ENCODE data around the gene PIP5K1B.
A peak's percentile ranks its signal among the peaks of the same experiment; 100 is the strongest.

Gene PIP5K1B

DNA sequence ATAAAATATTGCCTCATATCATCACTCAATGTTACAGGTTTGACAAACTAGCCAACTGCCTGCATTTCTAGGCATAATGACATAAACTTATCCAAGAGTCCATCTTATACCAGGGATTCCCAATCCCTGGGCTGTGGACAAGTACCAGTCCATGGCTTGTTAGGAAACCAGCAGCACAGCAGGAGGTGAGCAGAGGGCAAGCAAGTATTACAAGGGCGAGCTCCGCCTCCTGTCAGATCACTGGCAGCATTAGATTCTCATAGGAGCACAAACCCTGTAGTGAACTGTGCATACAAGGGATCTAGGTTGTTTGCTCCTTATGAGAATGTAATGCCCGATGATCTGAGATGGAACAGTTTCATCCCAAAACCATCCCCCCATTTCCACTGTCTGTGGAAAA is 164.0 kb downstream of the PIP5K1B start:
- no peak for DNase-seq

DNA sequence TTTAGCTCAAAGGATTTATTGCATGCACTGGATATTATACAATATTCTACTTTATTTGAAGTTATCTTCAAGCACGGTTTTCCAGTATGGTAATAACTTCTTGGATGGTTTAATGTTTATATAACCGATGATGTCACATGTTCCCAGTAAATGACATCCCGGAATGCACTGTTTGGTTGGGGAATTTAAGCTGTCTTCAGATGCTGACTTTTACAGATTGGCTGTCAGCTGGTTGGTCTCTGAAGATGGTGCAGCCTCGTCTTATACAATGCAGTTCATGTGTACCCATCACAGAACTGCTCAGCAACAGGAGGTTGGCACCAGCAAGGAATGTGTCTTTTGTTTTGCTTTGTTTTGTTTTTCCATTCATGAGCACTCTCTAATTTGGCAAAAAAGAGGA is 165.0 kb downstream of the PIP5K1B start:
- no peak for DNase-seq

DNA sequence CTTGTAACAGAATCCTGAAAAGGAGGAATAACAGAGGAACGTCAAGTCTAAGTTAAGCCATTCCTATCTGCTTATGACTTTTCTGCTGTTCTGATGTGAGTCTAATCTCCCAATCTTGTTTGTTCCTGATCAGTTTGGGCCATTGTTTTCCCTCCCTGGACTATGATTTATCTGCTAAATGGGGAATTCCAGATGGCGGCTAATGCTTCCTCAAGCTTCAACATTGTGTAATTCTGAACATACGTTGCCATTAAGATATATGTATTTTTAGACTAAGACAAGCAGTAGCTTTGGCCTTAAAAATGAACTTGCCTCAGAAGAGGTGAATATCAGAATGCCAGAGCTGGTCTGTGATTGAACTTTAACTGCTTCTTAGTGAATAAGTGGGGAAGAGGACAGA is 166.2 kb downstream of the PIP5K1B start:
- no peak for DNase-seq

DNA sequence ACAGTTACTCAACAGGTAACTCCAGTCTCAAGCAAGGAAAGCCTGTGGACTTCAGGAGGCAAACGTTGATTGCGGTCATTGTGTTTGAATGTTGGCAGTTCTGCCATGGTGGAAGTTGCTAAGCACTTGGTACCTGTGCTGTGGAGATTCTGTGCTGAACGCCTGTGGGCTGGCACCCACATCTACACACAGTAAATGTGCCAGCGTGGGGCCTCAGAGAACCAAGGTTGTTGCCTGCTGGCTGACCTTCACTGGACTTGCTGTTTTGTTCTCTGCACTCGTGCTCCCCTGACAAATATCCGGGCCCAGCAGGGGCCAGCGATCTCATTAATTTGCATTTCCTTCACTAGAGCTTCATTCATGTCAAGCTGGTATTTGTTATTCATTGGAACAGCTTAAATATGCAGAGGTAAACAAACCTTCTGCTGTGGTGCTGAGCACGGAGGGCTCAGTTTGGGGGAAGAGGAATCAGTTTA is 167.0 kb downstream of the PIP5K1B start:
- DNase-seq, result no peak

DNA sequence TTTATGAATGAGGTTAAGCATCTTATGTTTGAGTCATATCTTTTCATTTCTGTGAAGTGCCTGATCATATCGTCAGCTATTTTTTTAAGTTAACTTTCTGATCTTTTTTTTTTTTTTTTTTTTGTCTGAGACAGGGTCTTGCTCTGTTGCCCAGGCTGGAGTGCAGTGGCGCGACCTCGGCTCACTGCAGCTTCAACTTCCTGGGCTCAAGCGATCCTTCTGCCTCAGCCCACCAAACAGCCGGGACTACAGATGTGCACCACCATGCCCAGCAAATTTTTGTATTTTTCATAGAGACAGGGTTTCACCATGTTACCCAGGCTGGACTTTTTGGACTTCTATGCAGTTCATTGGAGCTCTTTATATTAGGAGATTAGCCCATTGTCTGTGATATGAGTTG is 168.1 kb downstream of the PIP5K1B start:
- no peak for DNase-seq

DNA sequence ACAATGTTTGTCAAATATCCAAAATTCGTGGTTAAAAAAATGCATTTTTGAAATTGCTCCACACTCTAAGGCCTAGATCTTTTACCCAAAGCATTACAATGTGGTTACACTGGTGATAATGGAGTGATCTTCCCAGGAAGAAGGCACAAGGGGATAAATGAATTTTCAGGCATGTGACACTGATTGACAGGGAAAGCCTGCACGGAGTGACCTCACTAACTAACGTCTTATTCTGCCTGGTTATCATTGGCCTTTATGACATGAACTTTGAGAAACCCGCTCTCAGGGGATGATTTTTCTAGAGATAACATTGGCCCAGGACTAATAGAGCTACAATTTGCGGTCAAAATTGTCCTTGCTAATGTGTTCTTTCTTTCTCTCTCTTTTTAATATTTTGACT is 171.2 kb downstream of the PIP5K1B start:
- DNase-seq, result no peak

DNA sequence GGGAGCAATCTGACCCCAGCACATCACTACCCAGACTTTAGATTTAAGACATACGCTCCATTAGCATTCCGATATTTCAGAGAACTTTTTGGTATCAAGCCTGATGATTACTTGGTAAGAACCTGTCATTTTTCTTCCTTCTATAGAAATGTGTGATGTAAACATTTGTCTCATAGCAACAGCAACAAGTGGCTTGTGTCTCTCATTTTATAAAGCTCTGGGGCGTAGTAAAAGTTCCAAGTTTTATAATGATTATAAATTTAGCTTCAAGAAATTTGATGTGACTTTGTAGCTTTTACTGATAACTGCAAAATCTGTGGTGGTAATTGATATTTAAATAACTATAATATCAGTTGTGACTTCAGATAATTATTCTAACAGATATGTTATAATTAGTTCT is 171.6 kb downstream of the PIP5K1B start:
- no peak for DNase-seq

DNA sequence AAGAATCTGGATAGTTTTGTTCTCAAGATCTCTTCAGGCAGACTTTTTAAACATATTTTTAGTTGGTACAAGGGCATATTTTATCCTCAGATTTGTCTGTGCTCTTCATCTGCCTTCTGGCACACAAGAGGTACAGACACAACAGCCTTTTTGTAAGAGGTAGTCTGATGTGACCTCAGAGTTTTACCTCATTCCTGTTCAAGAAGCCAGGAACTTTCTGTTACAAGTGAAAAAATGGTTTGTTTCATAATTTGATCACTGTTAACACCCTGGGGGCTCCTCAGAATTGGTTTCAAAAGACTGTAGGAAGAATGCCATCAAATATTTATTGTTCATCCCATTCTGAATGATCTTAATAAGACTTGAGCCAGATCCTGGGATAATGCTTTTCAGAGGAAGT is 172.2 kb downstream of the PIP5K1B start:
- DNase-seq, result no peak

DNA sequence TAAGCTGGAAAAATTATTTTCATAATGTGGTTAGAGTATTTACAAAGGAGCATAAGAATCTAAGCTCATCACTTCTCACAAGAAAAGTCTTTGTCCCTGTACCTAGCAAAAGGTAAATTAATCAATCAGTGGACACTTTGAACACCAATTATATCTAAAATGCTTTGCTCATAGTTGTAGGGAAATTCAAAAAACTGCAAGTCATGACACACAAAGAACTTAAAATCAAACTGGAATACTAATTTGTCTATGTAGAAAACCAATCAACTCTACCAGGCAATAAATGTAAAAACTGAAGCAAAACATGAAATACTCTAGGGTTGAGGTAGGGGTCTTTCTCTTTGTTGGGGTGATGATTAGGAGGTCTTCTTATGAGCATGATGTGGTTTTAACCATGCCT is 173.4 kb downstream of the PIP5K1B start:
- no peak for DNase-seq

DNA sequence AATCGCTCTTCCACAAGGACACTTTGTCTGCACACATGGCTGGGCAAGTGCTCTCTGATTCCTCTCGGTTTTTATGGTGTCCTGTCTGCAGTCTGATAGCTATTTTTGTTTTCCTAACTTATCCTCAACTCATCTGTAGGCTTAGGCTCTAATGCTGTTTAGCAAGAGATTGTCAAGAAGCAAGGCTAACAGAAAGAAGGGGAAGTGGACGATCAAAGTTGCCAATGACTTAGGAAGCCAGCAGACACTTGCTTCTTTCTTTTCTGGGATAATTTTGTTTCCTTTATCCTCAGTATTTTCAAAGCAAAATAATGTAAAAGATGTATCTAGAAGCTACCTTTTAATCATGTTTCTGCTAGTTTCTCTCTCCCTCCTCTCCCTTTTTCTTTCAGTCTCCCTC is 178.2 kb downstream of the PIP5K1B start:
- DNase-seq, result no peak

DNA sequence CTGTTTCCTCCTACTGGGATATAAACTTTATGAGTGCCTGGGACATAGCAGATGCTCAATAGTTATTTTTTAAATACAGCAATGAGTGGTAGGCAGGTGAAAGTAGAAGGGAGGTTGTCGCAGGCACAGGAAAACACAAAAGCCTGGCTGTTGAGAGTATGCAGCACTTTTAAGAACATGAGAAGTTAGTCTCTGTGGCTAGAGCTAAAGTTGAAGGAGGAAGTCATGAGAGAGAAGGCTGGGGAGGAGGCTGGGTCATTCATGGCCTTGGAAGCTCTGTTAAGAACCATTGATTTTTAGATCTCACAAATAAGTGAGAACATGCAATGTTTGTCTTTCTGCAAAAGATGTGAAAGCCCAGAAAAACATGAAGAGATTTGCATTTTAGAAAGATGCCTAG is 182.2 kb downstream of the PIP5K1B start:
- DNase-seq, result no peak

DNA sequence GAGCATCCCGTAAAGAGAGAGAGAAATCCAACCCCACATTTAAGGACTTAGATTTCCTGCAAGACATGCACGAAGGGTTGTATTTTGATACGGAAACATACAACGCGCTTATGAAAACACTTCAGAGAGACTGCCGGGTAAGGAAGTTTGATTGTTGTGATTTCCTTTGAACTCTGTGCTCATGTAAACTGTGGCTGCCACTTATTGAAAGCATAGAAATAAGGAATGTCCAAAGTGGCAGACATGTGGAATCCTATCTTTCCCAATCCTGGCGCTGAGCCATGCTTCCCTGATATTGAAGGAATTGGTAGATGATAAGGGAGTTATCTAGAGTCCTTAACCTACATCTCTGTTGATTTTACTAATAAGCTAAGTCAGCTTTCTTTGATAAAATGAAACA is 189.5 kb downstream of the PIP5K1B start:
- DNase-seq, result no peak

DNA sequence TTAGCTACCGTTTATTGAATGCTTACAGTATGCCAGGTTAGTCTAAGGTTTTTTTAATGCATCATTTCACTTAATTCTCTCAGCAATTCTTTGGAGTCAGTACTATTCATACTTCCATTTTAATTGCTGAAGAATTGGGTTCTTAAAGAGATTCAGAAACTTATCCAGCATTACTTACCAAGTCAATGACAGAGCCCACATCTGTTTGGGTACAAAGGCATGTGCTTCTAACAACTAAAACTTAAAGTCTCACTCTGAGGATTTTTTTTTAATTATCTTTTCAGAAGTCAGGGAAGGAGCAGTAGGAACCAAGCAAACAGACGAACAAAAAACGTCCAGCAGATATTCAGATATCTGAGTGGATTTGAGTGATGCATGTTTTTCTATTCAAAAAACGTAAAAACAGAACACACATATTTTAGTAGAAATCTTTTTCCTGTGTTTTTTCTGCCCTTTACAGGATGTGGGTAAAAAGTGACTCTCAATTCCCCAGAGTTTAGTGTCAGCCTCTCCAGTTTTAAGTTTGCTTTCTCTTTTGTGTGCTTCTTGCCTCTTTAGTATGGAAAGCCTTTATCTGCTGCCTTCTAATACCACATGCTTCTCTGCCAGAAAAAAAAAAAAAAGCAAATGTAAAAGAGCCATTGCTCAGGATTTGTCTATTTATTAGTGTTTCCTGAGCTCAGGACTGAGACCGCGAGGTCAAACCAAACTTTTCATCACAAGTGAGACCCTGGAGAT is 190.9 kb downstream of the PIP5K1B start:
- peak; percentile 24 for DNase-seq

DNA sequence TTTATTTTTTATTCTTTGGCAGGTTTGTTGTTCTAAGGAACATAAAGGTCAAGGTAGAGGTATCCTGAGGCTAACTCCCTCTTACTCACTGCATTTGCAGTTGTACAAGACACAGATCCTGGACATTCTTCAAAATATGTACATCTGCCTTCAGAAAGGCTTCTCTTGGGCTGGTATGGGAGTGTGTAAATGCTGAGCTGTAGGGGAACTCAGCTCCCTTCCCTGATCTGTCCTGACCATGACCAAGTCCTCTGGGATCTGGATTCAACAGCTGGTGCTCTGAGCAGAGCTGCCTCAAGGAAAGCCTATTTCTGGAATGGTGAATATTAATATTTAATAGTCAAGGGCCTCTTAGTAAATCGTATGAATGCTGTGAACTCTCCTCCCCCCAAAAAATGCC is 191.4 kb downstream of the PIP5K1B start:
- no peak for DNase-seq

DNA sequence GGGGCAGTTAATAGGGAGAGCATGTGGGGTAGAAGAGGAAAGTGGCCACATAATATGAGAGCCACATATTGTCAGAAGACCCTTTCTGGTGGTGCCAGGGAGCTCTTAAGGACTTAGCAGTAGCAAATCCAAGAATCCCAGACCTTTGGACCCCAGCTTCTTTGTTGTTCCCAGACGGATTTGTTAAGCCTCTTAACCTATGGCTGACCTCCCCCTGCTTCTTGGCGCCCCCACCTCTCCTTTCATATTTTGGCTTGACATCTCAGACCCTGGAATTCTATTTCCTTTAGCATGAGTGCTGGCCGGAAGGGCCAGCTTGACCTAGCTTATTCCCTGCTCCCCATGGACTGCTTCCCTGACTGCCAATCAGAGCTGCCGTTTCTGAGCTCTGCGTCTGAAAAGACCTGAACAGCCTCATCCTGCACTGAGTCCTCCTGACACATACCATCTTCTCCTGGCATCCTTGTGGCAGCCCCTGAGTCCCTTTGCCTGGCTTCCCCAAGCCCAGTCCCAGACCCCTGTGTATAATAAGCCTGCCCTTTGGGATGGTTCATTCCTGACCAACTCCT is 192.6 kb downstream of the PIP5K1B start:
- no peak for DNase-seq

DNA sequence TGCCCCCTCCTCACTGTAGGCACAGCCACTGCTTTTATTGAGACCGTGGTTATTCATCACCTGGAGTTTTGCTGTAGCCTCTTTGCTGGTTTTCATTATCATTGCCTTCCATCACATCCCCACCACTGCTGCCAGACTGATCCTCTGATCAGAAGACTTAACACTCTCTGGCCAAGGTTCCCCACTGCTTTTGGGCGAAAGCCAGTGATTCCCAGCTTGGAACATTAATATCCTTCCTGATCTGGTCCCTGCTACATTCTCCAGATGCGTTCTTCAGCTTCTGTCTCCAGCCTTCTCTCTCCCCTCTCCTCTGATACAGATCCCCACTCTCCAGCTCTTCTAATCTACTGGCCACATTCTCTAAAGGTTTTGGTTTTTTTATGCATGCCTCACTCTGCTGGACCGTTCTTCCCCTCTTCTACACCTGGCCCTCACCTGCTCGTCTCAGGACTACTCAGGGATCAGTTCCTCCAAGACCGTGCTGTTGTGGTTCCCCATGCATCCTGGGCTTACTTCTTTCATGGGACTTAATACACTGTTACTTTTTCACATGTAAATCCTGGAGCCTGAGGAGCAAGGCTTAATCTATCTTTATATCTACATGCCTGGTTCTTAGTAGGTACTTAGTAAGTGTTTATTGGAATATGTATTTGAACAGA is 193.9 kb downstream of the PIP5K1B start:
- DNase-seq, result no peak

DNA sequence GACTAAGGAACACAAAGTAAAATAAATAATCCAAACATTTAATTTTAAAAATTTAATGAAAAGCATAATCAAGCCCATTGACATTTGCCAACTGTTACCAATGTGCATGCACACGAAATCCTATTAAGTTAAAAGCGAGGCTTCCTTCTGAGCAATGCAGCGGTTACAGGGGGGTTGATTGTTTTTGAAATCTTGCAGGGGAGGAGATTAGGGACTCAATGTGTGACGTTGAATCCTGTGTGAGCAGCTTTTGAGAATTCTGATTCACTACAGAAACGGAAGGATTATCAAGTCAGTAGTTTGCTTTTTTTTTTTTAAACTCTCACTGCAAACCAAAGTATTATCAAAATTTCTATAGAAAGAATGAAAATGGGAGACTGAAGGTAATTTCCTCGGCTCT is 199.4 kb downstream of the PIP5K1B start:
- no peak for DNase-seq

DNA sequence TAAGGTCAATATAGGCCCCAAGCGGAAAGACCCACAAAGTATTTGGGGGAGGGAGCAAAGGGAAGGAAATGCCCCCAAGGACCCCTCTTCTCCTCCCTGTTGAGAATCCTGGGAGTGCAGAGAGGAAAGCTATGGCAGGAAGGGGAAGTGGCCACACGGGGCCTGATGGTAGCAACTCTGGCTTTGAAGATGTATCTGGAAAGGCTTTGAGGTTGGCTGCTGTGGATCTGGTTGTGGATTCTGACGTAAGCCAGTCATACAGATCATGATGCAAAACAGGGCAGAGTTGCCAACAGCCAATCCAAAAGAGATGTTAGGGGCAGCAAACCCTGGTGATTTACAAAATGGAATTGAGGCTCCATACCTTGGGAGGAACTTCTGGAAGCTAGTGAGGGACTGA is 200.1 kb downstream of the PIP5K1B start:
- DNase-seq, result no peak

DNA sequence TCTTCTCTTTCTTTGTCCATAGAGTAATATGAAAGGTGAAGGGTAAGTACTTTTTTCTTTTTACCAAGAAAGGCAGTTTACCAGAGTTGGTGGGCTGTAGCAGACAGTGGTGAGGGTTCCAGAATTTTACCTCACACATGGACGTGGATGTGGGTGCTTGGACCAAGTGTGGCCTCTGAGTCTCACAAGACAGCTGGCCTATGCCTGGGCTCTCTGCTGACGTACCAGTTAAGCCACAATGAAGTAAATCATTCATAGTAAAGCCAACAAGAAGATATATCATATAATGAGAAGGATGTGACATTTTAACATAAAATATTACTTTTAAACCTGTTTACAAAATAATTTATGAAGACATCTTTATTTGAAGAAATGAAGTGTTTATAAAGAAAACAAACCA is 202.9 kb downstream of the PIP5K1B start:
- no peak for DNase-seq

DNA sequence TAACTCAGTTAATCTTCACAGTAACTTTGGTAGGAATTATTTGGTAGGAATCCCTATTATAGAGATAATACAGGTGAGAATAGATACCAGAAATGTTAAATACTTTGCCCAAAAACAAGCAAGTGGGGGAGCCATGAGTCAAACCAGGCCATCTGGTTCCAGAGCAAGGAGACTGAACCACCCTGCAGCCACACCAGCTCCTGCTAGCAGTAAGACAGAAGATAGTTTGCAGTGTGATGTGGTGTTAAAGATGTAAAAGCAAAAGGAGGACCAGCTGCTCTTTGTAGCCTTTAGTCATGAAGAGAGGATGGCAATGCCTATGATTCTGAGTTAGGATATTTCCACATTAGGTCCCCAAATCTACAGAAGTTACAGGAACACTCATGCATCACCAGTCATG is 207.5 kb downstream of the PIP5K1B start:
- DNase-seq, result no peak

DNA sequence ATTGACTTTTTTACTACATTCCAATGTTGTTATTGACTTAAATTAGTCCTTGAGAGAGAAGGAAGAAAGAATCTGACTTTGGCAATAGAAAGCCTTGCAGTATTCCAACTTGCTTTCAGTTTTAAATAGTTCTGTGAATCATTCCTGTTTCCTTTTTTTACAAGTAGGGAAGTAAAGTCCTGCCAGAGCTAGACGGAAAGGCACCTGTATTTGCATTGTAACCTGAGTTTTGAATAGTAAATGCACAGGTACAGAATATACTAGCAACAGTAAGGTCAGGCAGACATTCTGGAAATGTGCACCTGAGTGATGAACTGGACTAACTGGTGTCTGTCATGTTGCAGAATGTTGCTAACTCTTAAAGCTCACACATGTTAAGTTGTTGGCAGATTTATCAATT is 208.0 kb downstream of the PIP5K1B start:
- no peak for DNase-seq

DNA sequence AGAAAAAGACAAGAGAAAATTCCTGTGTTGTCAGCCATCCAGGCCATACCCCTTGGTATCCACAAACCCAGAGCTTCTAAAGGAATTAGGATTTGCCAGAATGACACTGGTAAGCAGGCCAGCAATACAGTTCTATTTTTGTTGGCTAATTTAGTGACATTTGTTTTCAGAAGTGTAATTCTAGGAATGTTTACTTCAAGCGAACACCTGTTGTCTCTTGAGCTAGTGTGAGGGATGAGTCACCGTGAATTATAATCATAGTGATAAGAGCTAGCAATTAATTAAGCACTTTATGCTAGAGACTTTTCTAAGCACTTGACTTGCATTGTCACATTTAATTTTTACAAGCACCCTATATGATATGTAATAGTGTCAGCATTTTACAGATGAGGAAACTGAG is 209.7 kb downstream of the PIP5K1B start:
- no peak for DNase-seq

DNA sequence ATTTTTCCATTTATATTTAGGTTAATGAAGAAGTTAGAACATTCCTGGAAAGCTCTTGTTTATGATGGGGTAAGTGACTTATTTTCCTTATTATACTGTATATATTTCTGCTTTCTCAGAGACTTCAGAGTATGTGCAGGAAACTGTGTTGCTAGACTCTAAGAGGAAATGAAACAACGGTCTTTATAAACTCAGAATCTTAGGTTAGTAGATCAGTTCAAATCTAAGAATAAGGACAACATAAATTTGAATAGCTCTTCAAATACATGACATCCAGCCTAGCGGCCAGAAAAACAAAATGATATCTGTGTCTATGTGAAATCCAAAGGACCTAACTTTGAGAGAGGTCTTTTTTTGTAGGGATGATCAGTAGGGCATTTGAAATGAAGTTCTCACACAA is 214.6 kb downstream of the PIP5K1B start:
- DNase-seq, result peak; percentile 15

DNA sequence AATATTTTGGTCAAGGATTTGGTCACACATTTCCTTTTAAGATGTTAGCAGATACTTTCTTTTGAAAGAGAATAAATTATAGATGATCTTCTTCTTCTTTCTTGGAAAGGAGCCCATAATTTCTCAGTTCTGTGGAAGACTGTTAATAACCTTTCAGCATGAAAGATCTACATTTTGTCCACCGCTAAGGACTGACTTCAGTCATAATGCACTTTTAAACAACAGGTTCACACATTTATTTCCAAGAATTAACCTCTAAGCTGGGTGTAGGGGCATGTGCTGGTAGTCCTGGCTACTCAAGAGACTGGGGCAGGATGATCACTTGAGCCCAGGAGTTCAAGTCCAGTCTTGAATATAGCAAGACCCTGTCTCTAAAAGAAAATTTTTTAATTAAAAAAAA is 215.9 kb downstream of the PIP5K1B start:
- DNase-seq, result no peak

DNA sequence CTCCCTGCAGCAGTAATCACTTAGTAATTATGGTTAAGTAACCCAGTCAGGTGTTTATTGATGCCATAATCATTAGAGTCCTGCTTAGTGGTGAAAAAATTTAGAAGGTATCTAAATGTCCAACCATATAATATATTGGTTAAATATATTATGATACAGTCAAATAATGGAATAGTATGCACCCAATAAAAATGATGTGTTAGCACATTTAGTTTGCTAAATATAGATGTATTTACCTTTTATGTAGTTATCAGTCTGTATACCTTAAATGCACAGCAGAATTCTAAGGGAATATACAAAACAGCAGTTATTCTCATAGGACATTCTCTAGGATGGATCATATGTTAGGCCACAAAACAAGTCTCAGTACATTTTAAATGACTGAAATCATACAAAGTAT is 218.4 kb downstream of the PIP5K1B start:
- DNase-seq, result no peak

Measured in KG1 (cell line).